Epidermal melanocyte (primary cell): ENCODE results near the gene TIMP2.
"Not testable (repeated sequence)": the region's sequence is repeated elsewhere in the genome, so short reads cannot be mapped to it uniquely, and the experiment has no call there.

Experiments
- DNase-seq: peaks from one replicate; pipeline ENCODE4 v3.0.0; 2011; ENCODE audit warnings: low spot score; ENCODE audit not compliant: insufficient read length

TIMP2 gene

GRCh38 chr17:78870621-78871020 is 54.6 kb downstream of the TIMP2 start:
- no peak for DNase-seq

GRCh38 chr17:78868391-78868790 is 56.8 kb downstream of the TIMP2 start:
- no peak for DNase-seq

DNA sequence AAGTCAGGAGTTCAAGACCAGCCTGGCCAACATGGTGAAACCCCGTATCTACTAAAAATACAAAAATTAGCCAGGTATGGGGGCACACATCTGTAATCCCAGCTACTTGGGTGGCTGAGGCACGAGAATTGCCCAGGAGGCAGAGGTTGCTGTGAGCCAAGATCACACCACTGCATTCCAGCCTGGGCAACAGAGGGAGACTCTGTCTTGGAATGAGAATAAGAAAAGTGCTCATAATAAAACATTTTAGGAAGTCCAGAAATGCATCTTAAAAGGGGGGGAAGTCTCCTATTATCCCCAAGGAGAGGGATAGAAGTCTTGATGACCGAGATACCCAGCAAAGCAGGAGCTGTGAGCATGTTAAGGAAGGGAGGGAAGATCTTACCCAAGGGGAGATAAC is 58.1 kb downstream of the TIMP2 start:
- not testable (repeated sequence) for DNase-seq

GRCh38 chr17:78865682-78866390 is 59.4 kb downstream of the TIMP2 start:
- peak; percentile 57 for DNase-seq

GRCh38 chr17:78864117-78864516 is 61.1 kb downstream of the TIMP2 start:
- no peak for DNase-seq

GRCh38 chr17:78862073-78863023 is 62.8 kb downstream of the TIMP2 start:
- DNase-seq, result no peak

DNA sequence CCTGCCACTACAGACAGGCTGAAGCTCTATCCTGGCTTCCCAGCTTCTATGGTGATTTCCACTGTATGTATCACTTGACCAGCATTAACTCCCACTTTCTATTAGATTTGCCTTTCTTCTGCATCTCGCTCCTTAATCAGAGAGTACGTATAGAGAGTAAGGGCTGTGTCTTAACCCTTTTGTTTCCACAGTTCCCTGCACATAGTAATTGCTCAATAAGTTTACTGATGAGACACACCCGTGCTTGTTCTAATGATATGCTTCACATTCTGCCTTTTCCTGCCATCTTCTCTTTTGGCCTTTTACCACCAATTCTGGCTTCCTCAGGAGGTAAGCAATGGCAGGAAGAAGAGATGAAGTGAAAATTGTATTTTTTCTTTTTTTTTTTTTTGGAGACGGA is 64.0 kb downstream of the TIMP2 start:
- no peak for DNase-seq

GRCh38 chr17:78859051-78859450 is 66.1 kb downstream of the TIMP2 start:
- DNase-seq, result no peak

DNA sequence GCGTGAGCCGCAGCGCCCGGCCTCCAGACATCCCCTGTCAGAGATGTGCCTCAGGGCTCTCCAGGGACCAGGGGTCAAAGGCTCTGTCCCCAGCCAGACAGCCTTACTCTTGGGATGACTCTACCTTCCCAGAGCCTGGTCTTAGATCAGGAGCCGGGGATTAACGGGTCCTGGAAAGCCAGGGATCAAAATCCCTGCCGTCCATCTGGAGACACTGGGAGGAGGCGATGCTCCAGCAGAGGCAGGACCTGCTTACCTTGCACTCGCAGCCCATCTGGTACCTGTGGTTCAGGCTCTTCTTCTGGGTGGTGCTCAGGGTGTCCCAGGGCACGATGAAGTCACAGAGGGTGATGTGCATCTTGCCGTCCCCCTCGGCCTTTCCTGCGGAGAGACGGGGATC is 67.9 kb downstream of the TIMP2 start:
- DNase-seq, result no peak

DNA sequence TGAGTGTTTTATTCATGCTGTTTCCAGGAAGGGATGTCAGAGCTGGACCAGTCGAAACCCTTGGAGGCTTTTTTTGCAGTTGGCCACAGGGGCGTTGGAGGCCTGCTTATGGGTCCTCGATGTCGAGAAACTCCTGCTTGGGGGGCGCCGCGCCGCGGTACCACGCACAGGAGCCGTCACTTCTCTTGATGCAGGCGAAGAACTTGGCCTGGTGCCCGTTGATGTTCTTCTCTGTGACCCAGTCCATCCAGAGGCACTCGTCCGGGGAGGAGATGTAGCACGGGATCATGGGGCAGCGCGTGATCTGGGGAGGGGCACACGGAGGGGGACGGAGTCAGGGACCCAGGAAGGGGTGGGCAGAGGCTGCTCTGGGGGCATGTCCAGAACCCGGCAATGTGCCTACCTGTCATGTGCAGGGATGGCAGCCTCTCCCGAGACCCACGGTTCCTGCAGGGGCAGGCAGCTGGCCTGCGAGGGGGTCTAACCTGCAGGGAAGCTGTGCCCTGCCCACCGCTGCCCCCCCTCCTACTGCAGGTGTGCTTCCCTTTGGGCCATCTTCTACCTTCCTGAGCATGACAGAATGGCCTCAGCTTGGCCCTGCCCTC is 69.5 kb downstream of the TIMP2 start:
- DNase-seq, result no peak

DNA sequence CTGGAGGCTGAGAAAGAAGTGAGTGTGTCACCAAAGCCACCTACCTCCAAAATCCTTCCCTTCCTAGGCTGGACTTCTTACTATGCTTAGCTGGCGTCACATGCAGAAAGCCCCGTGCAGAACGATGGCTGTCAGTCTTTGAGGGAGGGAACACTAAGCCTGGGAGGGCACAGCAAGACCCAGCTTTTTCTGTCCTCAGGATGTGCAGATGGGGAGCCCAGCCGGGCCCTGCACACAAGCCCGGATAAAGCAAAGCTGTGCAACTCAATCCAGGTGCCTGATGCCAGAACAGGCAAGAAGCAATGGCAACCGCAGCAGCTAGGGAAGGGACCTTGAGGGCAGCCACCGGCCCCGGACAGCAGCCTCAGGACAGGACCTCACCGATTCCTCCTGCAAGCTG is 70.7 kb downstream of the TIMP2 start:
- DNase-seq, result no peak

- DNase-seq, result no peak
Measured at GRCh38 chr17:78853926-78854394, 71.2 kb downstream of the TIMP2 start.

DNA sequence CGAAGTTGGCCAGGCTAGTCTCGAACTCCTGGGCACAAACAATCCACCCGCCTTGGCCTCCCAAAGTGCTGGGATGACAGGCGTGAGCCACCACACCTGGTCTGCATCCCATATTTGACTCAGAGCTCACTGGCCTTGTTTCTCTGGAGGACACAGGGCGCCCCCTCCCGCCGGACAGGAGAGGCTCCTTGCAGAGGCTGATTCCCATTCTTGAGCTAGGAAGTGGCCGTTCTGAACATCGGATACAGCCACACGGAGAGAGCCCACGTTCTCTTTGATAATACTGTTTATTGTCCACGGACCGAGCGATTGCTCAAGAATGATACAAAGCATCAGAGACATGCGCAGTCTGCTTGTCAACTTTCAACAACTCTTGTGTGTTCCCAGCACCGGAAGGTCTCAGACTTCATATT is 72.5 kb downstream of the TIMP2 start:
- DNase-seq, result no peak

DNA sequence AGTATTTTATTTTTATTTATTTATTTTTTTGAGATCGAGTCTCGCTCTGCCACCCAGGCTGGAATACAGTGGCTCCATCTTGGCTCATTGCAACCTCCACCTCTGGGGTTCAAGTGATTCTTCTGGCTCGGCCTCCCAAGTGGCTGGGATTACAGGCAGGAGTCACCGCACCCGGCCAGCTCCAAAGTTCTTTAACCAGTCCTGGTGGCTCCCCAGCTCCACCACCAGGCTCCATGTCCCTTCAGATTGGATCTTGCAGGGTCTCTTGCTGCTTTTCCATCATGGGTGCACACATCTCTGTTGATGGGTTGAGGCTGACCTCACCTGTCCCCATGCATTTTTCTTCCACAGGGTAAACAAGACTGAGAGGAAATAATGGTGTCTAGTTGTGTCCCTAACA is 76.2 kb downstream of the TIMP2 start:
- no peak for DNase-seq

- DNase-seq, result no peak
Measured at GRCh38 chr17:78847052-78847451, 78.1 kb downstream of the TIMP2 start.

- DNase-seq, result peak; percentile 46
Measured at GRCh38 chr17:78844301-78845005, 80.7 kb downstream of the TIMP2 start.

DNA sequence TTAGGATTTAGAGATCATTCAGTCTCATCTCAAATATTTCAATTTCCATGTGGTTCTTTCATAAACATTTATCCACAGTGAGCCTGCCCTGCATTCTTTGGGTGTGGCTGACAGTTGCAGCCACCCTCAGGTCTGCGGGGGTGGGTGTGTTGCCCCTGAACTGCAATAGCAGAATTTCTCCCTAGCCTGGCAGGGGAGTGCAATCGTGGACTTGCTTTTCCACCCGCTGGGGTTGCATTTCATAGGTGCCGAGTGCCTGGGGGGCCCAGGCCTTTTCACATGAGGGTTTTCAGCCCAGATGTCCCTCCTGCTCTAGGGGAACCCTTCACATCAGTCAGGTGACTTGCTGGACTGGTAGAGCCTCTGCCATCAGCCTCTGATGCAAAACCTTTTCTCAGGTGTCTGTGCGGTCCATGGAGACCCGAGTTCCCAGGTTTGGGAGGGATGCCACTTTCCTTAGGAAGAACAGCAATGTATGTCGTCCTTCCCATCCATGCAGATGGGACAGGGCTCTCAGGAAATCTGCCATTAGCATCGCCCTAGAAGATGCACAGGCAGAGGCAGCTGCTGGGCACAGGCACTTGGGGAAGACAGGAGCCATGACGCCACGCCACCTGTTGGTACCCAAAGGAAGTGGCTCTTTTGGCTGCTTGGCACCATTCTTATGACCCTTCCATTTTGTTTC is 82.2 kb downstream of the TIMP2 start:
- DNase-seq, result no peak

DNA sequence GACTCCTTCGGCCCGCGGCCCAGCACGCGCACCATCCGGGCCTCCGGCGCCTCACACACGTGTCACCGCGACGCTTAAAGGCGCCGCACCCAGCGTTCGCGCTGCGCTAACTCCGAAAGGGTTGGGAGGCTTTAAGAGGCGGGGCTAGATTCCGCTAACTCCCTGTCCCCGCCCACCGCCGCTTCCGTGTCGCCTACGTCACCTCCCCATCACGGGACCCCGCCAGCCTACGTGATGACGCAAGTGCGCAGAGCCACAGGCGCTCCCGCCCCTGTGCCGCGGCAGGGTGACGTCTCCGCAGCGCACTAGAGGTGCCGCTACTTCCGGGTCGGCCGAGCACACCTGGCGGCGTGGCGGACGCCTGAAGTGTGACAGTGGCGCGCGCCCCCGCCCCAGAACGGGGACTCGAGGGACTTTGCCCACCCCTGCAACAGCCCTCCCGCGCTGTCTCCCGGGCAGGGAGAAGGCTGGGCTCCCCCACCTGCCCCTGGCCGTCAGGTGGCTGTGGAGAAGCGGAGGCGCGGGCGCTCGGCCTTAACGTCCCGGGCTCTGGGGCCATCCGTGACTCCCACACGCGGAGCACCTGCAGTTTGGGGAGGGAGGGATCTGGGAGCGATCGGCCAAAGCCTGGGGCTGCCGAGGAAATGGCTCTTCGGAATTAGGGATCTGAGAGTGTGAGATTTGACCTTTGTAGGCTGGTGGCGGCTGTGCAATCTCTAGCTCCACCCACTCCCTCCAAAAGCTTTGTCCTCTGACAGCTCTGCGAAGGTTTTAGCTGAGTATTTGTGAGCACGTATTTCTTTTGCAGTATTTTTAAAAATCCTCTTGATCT is 84.2 kb downstream of the TIMP2 start, which contains the start of gene USP36:
TSS of gene USP36 (minus strand) at position 35 of the 832 bp plus-strand sequence. CDS start 4,451 bp downstream, outside the sequence.
- DNase-seq, result peak; percentile 97

GRCh38 chr17:78840530-78840779 is 84.7 kb downstream of the TIMP2 start:
- DNase-seq, result no peak
